Esophagus (tissue), 2 donors: ENCODE measurements around the gene SERPINA4. TPM values are rescaled to one million over a fixed set of nuclear protein-coding genes. Genes with fewer than 3 reads are reported as not detected.

ENCODE experiments used
- H3K27ac ChIP-seq, 2 donors: one replicate each; pipeline ENCODE4 v1.5.1; 2013; ENCODE audit warnings: low read depth in 2 of 2, mild to moderate bottlenecking in 2 of 2, inconsistent platforms in 1 of 2, low read length in 1 of 2, moderate library complexity in 1 of 2
- H3K27me3 ChIP-seq, 2 donors: one replicate each; pipeline ENCODE4 v1.6.1; 2013; ENCODE audit warnings: low read length in 2 of 2, control low read depth in 1 of 2, mild to moderate bottlenecking in 1 of 2; ENCODE audit not compliant: insufficient read depth in 2 of 2, control insufficient read depth in 1 of 2
- H3K36me3 ChIP-seq, 2 donors: one replicate each; pipeline ENCODE4 v1.6.1; 2013; ENCODE audit warnings: low read length in 1 of 2; ENCODE audit not compliant: control insufficient read depth in 2 of 2, insufficient read depth in 2 of 2
- H3K4me1 ChIP-seq, 2 donors: one replicate each; pipeline ENCODE4 v1.6.1; 2013; ENCODE audit warnings: low read length in 1 of 2; ENCODE audit not compliant: control insufficient read depth in 2 of 2, insufficient read depth in 2 of 2
- H3K4me3 ChIP-seq, 2 donors: one replicate each; pipeline ENCODE4 v1.5.1; 2013; ENCODE audit warnings: low read length in 2 of 2, mild to moderate bottlenecking in 2 of 2, low read depth in 1 of 2, moderate library complexity in 1 of 2
- H3K9me3 ChIP-seq, 2 donors: one replicate each; pipeline ENCODE4 v1.6.1; 2013; ENCODE audit warnings: mild to moderate bottlenecking in 2 of 2, low read depth in 1 of 2, low read length in 1 of 2, moderate library complexity in 1 of 2; ENCODE audit not compliant: control insufficient read depth in 2 of 2, insufficient read depth in 1 of 2
- WGBS, 2 donors: extraction: QIAGEN DNeasy Blood & Tissue Kit; methylation state at CpG; one replicate each; pipeline ENCODE4 v1.1.7; 2013; 5-methylcytosine and 5-hydroxymethylcytosine counted together
- polyA plus RNA-seq, 2 donors: library from polyadenylated mRNA; stranded (reverse); fragments of 200-250 nt; gene quantifications; one replicate each; pipeline ENCODE4 v1.2.3, GENCODE V29; 2013
- donor health status: healthy with polysubstance abuse.
- donor health status: Bipolar disorder and iron deficiency.

SERPINA4 gene
- polyA plus RNA-seq, 2 donors = not detected

- no peak overlapping the region for H3K27ac ChIP-seq
- H3K27me3 ChIP-seq = no peaks in the 10 kb centered on the region
- no peaks in the 10 kb centered on the region for H3K9me3 ChIP-seq
- H3K36me3 ChIP-seq = no peaks in the 10 kb centered on the region
- no peak overlapping the region for H3K4me3 ChIP-seq
- H3K4me1 ChIP-seq = no peaks in the 10 kb centered on the region
- WGBS, 2 donors = 27 to 29% methylated on average over 24 of the region's 24 CpGs
Measured at GRCh38 chr14:94548999-94549985, 11.9 kb upstream of the SERPINA4 start.

- H3K4me1 ChIP-seq = no peaks in the 10 kb centered on the region
- no peaks in the 10 kb centered on the region for H3K36me3 ChIP-seq
- no peak overlapping the region for H3K4me3 ChIP-seq
- 74 to 77% methylated on average over 8 of the region's 8 CpGs for WGBS, 2 donors
- no peaks in the 10 kb centered on the region for H3K27me3 ChIP-seq
- H3K27ac ChIP-seq = no peak overlapping the region
- H3K9me3 ChIP-seq = no peaks in the 10 kb centered on the region
Measured at GRCh38 chr14:94550041-94550440, 11.2 kb upstream of the SERPINA4 start.

- no peak overlapping the region for H3K27ac ChIP-seq
- no peaks in the 10 kb centered on the region for H3K27me3 ChIP-seq
- no peaks in the 10 kb centered on the region for H3K36me3 ChIP-seq
- no peaks in the 10 kb centered on the region for H3K4me1 ChIP-seq
- WGBS, 2 donors = 87 to 91% methylated on average over 9 of the region's 9 CpGs
- no peak overlapping the region for H3K4me3 ChIP-seq
- H3K9me3 ChIP-seq = peaks cover 0 to 4% of the 10 kb centered on the region in 2 donors
Measured at GRCh38 chr14:94555991-94556390, 5.3 kb upstream of the SERPINA4 start.

GRCh38 chr14:94557327-94557726 lies 3.9 kb upstream of the SERPINA4 start:
- H3K36me3 ChIP-seq = no peaks in the 10 kb centered on the region
- no peak overlapping the region for H3K27ac ChIP-seq
- no peaks in the 10 kb centered on the region for H3K4me1 ChIP-seq
- no peaks in the 10 kb centered on the region for H3K27me3 ChIP-seq
- WGBS, 2 donors = 95 to 100% methylated on average over 1 of the region's 1 CpG
- H3K9me3 ChIP-seq = peaks cover 0 to 4% of the 10 kb centered on the region in 2 donors
- H3K4me3 ChIP-seq = no peak overlapping the region

GRCh38 chr14:94558842-94559241 lies 2.4 kb upstream of the SERPINA4 start:
- 83 to 90% methylated on average over 2 of the region's 2 CpGs for WGBS, 2 donors
- Histone ChIP-seq H3K36me3 (no peaks in the 10 kb centered on the region), H3K27me3 (no peaks in the 10 kb centered on the region), H3K4me3 (no peak overlapping the region), H3K4me1 (no peaks in the 10 kb centered on the region), H3K27ac (no peak overlapping the region), H3K9me3 (peaks cover 0 to 4% of the 10 kb centered on the region in 2 donors)

GRCh38 chr14:94559638-94560290 lies 1.5 kb upstream of the SERPINA4 start:
- Histone ChIP-seq H3K27ac (no peak overlapping the region), H3K27me3 (no peaks in the 10 kb centered on the region)
- WGBS, 2 donors = 78 to 90% methylated on average over 9 of the region's 9 CpGs

GRCh38 chr14:94560291-94560665 lies 964 bp upstream of the SERPINA4 start:
- no peaks in the 10 kb centered on the region for H3K27me3 ChIP-seq
- no peak overlapping the region for H3K4me3 ChIP-seq
- H3K4me1 ChIP-seq = no peaks in the 10 kb centered on the region
- WGBS, 2 donors = 76 to 80% methylated on average over 3 of the region's 3 CpGs
- no peaks in the 10 kb centered on the region for H3K36me3 ChIP-seq
- H3K9me3 ChIP-seq = peaks cover 0 to 5% of the 10 kb centered on the region in 2 donors
- no peak overlapping the region for H3K27ac ChIP-seq

More at GRCh38 chr14:94559638-94560290, 1.5 kb upstream of the SERPINA4 start:
- Histone ChIP-seq H3K4me1 (no peaks in the 10 kb centered on the region), H3K9me3 (peaks cover 0 to 4% of the 10 kb centered on the region in 2 donors), H3K4me3 (no peak overlapping the region), H3K36me3 (no peaks in the 10 kb centered on the region)

GRCh38 chr14:94561656-94562010 lies 391 bp downstream of the SERPINA4 start:
- Histone ChIP-seq H3K9me3 (peaks cover 0 to 2% of the 10 kb centered on the region in 2 donors), H3K36me3 (no peaks in the 10 kb centered on the region), H3K4me3 (no peak overlapping the region), H3K4me1 (no peaks in the 10 kb centered on the region), H3K27me3 (no peaks in the 10 kb centered on the region), H3K27ac (no peak overlapping the region)
- WGBS, 2 donors = 70 to 82% methylated on average over 7 of the region's 7 CpGs

- Histone ChIP-seq H3K27ac (no peak overlapping the region), H3K27me3 (no peaks in the 10 kb centered on the region), H3K4me1 (no peaks in the 10 kb centered on the region), H3K36me3 (no peaks in the 10 kb centered on the region), H3K9me3 (peaks cover 0 to 2% of the 10 kb centered on the region in 2 donors), H3K4me3 (no peak overlapping the region)
- 77 to 86% methylated on average over 5 of the region's 5 CpGs for WGBS, 2 donors
Measured at GRCh38 chr14:94562022-94562421, 780 bp downstream of the SERPINA4 start.
